IMR-90 (cell line): ENCODE data around the gene PRR5. TPM values are rescaled to one million over a fixed set of nuclear protein-coding genes. Genes with fewer than 3 reads are reported as not detected.
A peak's percentile ranks its signal among the peaks of the same experiment; 100 is the strongest.

Source experiments
- ATAC-seq: fragments of 200-7000 bp; cut with Tn5 transposase; 2 replicates; pipeline ENCODE4 v1.9.1; 2020; ENCODE audit warnings: low read depth, mild to moderate bottlenecking, moderate library complexity
- BruUV-seq: library from RNA; stranded (reverse); fragments of 400-500 nt; replicated peaks from 2 replicates; lab custom pipeline; 2021; lab: Mats Ljungman, UMichigan
- CTCF ChIA-PET: fragments of 300-600 bp; formaldehyde crosslinking; extraction: SDS; loops from one replicate; lab custom pipeline; 2021; ENCODE audit warnings: antibody characterized with exemption; lab: Yijun Ruan, JAX
- POLR2A ChIA-PET: fragments of 300-600 bp; sonication (Branson Sonifier 250); formaldehyde crosslinking; loops from one replicate; lab custom pipeline; 2022; ENCODE audit warnings: antibody characterized with exemption; ENCODE audit not compliant: unreplicated experiment; lab: Charles Lee
- DNase-seq: peaks from one replicate; pipeline ENCODE4 v3.0.0; 2013
- H2AFZ ChIP-seq: replicated peaks from 2 replicates; pipeline ENCODE3; 2013; ENCODE audit warnings: low read length, mild to moderate bottlenecking; ENCODE audit not compliant: poor library complexity
- H2AK5ac ChIP-seq: 2 replicates; pipeline ENCODE4 v1.6.1; 2013; ENCODE audit warnings: low read depth, low read length, inconsistent platforms
- H2AK9ac ChIP-seq: replicated peaks from 2 replicates; pipeline ENCODE3; 2013; ENCODE audit warnings: mild to moderate bottlenecking, low read depth, low read length, moderate library complexity; ENCODE audit not compliant: poor library complexity
- H2BK120ac ChIP-seq: 2 replicates; pipeline ENCODE4 v1.6.1; 2013; ENCODE audit warnings: low read depth, low read length, inconsistent platforms
- H2BK15ac ChIP-seq: 3 replicates; pipeline ENCODE4 v1.6.1; 2013; ENCODE audit warnings: low read depth, low read length, inconsistent platforms
- H2BK20ac ChIP-seq: 2 replicates; pipeline ENCODE4 v1.6.1; 2013; ENCODE audit warnings: low read depth, mild to moderate bottlenecking, inconsistent platforms, low read length, moderate library complexity
- H2BK5ac ChIP-seq: 2 replicates; pipeline ENCODE4 v1.6.1; 2013; ENCODE audit warnings: mild to moderate bottlenecking, low read depth, low read length, inconsistent platforms; ENCODE audit not compliant: poor library complexity, severe bottlenecking
- H3K14ac ChIP-seq: replicated peaks from 2 replicates; pipeline ENCODE4 v1.6.1; 2013; ENCODE audit warnings: low read depth, low read length, inconsistent platforms
- H3K18ac ChIP-seq: 2 replicates; pipeline ENCODE4 v1.6.1; 2013; ENCODE audit warnings: low read depth, low read length, control low read depth
- H3K23ac ChIP-seq: 2 replicates; pipeline ENCODE4 v1.6.1; 2013; ENCODE audit warnings: low read depth, low read length, inconsistent platforms
- H3K27ac ChIP-seq: 2 replicates; pipeline ENCODE4 v1.5.1; 2013; ENCODE audit warnings: mild to moderate bottlenecking, control low read depth, low read length; ENCODE audit not compliant: insufficient read depth
- H3K27me3 ChIP-seq: 2 replicates; pipeline ENCODE4 v1.6.1; 2013; ENCODE audit warnings: low read length; ENCODE audit not compliant: control insufficient read depth, insufficient read depth
- H3K36me3 ChIP-seq: 2 replicates; pipeline ENCODE4 v1.6.1; 2013; ENCODE audit warnings: low read length, mixed read lengths; ENCODE audit not compliant: control insufficient read depth, insufficient read depth
- H3K4ac ChIP-seq: 2 replicates; pipeline ENCODE4 v1.6.1; 2013; ENCODE audit warnings: low read depth, low read length, inconsistent platforms
- H3K4me1 ChIP-seq: 2 replicates; pipeline ENCODE4 v1.6.1; 2013; ENCODE audit warnings: low read length, mixed read lengths; ENCODE audit not compliant: control insufficient read depth, insufficient read depth
- H3K4me2 ChIP-seq: 2 replicates; pipeline ENCODE4 v1.6.1; 2013; ENCODE audit warnings: low read depth, mild to moderate bottlenecking, control low read depth, low read length, moderate library complexity
- H3K4me3 ChIP-seq: 2 replicates; pipeline ENCODE4 v1.5.1; 2013; ENCODE audit warnings: low read depth, mild to moderate bottlenecking, control low read depth, low read length, moderate library complexity; ENCODE audit not compliant: insufficient read depth
- H3K56ac ChIP-seq: 2 replicates; pipeline ENCODE4 v1.6.1; 2013; ENCODE audit warnings: low read length, inconsistent platforms; ENCODE audit not compliant: insufficient read depth; ENCODE audit errors: extremely low read depth
- H3K79me1 ChIP-seq, 2 experiments: 2 replicates each; pipeline ENCODE4 v1.6.1; 2013; ENCODE audit warnings: low read length in 2 of 2, inconsistent platforms in 1 of 2, low read depth in 1 of 2
- H3K9ac ChIP-seq: 2 replicates; pipeline ENCODE4 v1.6.1; 2013; ENCODE audit warnings: low read depth, low read length, control low read depth
- H3K9me1 ChIP-seq: 2 replicates; pipeline ENCODE4 v1.6.1; 2013; ENCODE audit warnings: low read length, inconsistent platforms; ENCODE audit not compliant: insufficient read depth
- H3K9me3 ChIP-seq: 2 replicates; pipeline ENCODE4 v1.6.1; 2013; ENCODE audit warnings: low read length; ENCODE audit not compliant: control insufficient read depth, insufficient read depth
- H4K20me1 ChIP-seq: 2 replicates; pipeline ENCODE4 v1.6.1; 2013; ENCODE audit warnings: low read length, inconsistent platforms; ENCODE audit not compliant: insufficient read depth
- H4K5ac ChIP-seq: 2 replicates; pipeline ENCODE4 v1.6.1; 2013; ENCODE audit warnings: mild to moderate bottlenecking, low read depth, low read length, control low read depth
- H4K8ac ChIP-seq, 2 experiments: 2 replicates each; pipeline ENCODE4 v1.6.1; 2013; ENCODE audit warnings: low read depth in 2 of 2, low read length in 2 of 2, control low read depth in 1 of 2, inconsistent platforms in 1 of 2
- H4K91ac ChIP-seq: 2 replicates; pipeline ENCODE4 v1.6.1; 2013; ENCODE audit warnings: low read depth, low read length, inconsistent platforms; ENCODE audit not compliant: insufficient read depth
- BHLHE40 ChIP-seq: fragments of 150-350 bp; IDR thresholded peaks from 2 replicates; pipeline ENCODE4 v1.6.1; 2016; ENCODE audit warnings: mild to moderate bottlenecking, low read depth, low read length
- CEBPB ChIP-seq: IDR thresholded peaks from 2 replicates; pipeline ENCODE4 v1.6.1; 2012; ENCODE audit warnings: low read depth, low read length, improper control_type of control experiment
- CHD1 ChIP-seq: IDR thresholded peaks from 2 replicates; pipeline ENCODE4 v1.6.1; 2012; ENCODE audit warnings: low read depth, low read length, improper control_type of control experiment
- CTCF ChIP-seq: conservative IDR thresholded peaks from 2 replicates; pipeline ENCODE4 v1.5.1; 2012; ENCODE audit warnings: mild to moderate bottlenecking, low read depth, low read length, improper control_type of control experiment
- ELK1 ChIP-seq: fragments of 150-350 bp; IDR thresholded peaks from 2 replicates; pipeline ENCODE4 v1.6.1; 2016; ENCODE audit warnings: low read depth, mild to moderate bottlenecking, low read length, moderate library complexity, borderline replicate concordance
- FOS ChIP-seq: fragments of 150-350 bp; IDR thresholded peaks from 2 replicates; pipeline ENCODE4 v1.6.1; 2016; ENCODE audit warnings: low read depth, low read length
- MAFK ChIP-seq: IDR thresholded peaks from 2 replicates; pipeline ENCODE4 v1.6.1; 2012; ENCODE audit warnings: low read depth, low read length, improper control_type of control experiment
- MAZ ChIP-seq: IDR thresholded peaks from 2 replicates; pipeline ENCODE4 v1.6.1; 2012; ENCODE audit warnings: low read depth, mild to moderate bottlenecking, low read length, improper control_type of control experiment, moderate library complexity, borderline replicate concordance
- MXI1 ChIP-seq: IDR thresholded peaks from 2 replicates; pipeline ENCODE4 v1.6.1; 2012; ENCODE audit warnings: low read depth, mild to moderate bottlenecking, low read length, moderate library complexity, borderline replicate concordance
- NFE2L2 ChIP-seq: fragments of 150-350 bp; IDR thresholded peaks from 2 replicates; pipeline ENCODE4 v1.6.1; 2016; ENCODE audit warnings: low read depth, mild to moderate bottlenecking, low read length
- POLR2A ChIP-seq: IDR thresholded peaks from 2 replicates; pipeline ENCODE4 v1.6.1; 2012; ENCODE audit warnings: mild to moderate bottlenecking, low read depth, low read length
- RAD21 ChIP-seq: IDR thresholded peaks from 2 replicates; pipeline ENCODE4 v1.6.1; 2012; ENCODE audit warnings: low read length, improper control_type of control experiment
- RCOR1 ChIP-seq: IDR thresholded peaks from 2 replicates; pipeline ENCODE4 v1.6.1; 2012; ENCODE audit warnings: mild to moderate bottlenecking, low read length, improper control_type of control experiment; ENCODE audit not compliant: insufficient replicate concordance
- RFX5 ChIP-seq: IDR thresholded peaks from 2 replicates; pipeline ENCODE4 v1.8.0; 2012; ENCODE audit warnings: low read depth, mild to moderate bottlenecking, low read length, moderate library complexity
- SMC3 ChIP-seq: fragments of 150-350 bp; IDR thresholded peaks from 2 replicates; pipeline ENCODE4 v1.6.1; 2016; ENCODE audit warnings: low read depth, mild to moderate bottlenecking, antibody characterized with exemption, low read length, moderate library complexity
- USF2 ChIP-seq: fragments of 150-350 bp; IDR thresholded peaks from 2 replicates; pipeline ENCODE4 v1.6.1; 2017; ENCODE audit warnings: mild to moderate bottlenecking, antibody characterized with exemption, low read length, low read depth
- WGBS, 2 experiments: methylation state at CpG; one replicate each; pipeline versions ENCODE4 v1.1.5 to v1.1.7; 2013; ENCODE audit warnings: missing lambda C conversion rate in 2 of 2; ENCODE audit not compliant: insufficient read length in 1 of 2; ENCODE audit errors: extremely low coverage in 2 of 2; 5-methylcytosine and 5-hydroxymethylcytosine counted together
- dilution Hi-C: fragments of 300-500 bp; cut with HindIII; formaldehyde crosslinking; loops from one replicate; pipeline ENCODE4 v1.14.3; 2018; ENCODE audit warnings: low sequenced_read_pairs; ENCODE audit not compliant: unreplicated experiment
- in situ Hi-C: fragments of 300-500 bp; cut with MboI; formaldehyde crosslinking; loops from 3 replicates; pipeline ENCODE4 v1.14.3; 2019; ENCODE audit warnings: low sequenced_read_pairs, inconsistent platforms, mixed read lengths
- intact Hi-C: fragments of 100-400 bp; cut with micrococcal nuclease; formaldehyde crosslinking; loops from 2 replicates; pipeline ENCODE4 v1.10.0; 2022
- polyA plus RNA-seq, 3 experiments: library from polyadenylated mRNA; depleted of rRNA; stranded (reverse); fragments of >200 nt; gene quantifications; 2 replicates each; pipeline ENCODE4 v1.2.3, GENCODE V29; 2012; ENCODE audit warnings: low replicate concordance in 1 of 3
- total RNA-seq: library from RNA; depleted of rRNA; stranded (reverse); fragments of >200 nt; gene quantifications from 2 replicates; pipeline ENCODE4 v1.2.3, GENCODE V29; 2012

Gene PRR5
- total and polyA plus RNA-seq, 2 of the 4 experiments (the other 2 are of a cell fraction) = 8.1 to 24.3 TPM

- DNase-seq (peak; percentile 72), ATAC-seq (no peak)
- 0 out of 2 replicates have a peak overlapping the region, but pooled peaks have one; percentile 36 for H2AK5ac ChIP-seq
- in situ Hi-C loops = no loop called here
- no peak overlapping the region for H2BK15ac ChIP-seq
- CTCF ChIA-PET = interaction anchor here (1.1 kb wide), 1 partner anchor 10 kb away, joined by 6 read pairs; no protein-coding TSS in a partner anchor
- H4K91ac ChIP-seq = no peak overlapping the region
- H3K14ac ChIP-seq = no peak overlapping the region
- peaks cover 3% of the 10 kb centered on the region; the same call in 1 of the 2 replicates for H4K20me1 ChIP-seq
- H3K18ac ChIP-seq = no peak overlapping the region
- H4K8ac ChIP-seq = no peak overlapping the region
- H3K23ac ChIP-seq = no peak overlapping the region
- BruUV-seq = no TSS peak
- POLR2A ChIA-PET = no interaction called here
- H3K4me3 ChIP-seq = no peak overlapping the region
- H3K79me1 ChIP-seq = peaks cover 6 to 20% of the 10 kb centered on the region in 2 experiments; a peak in 2 of 4 replicates
- WGBS, 2 experiments = 0% methylated on average over 3 of the region's 10 CpGs; no CpG with 5 or more reads in 1 of the 2 experiments
- 0 out of 2 replicates have a peak overlapping the region, but pooled peaks have one; percentile 8 for H3K4ac ChIP-seq
- no peak overlapping the region for H4K5ac ChIP-seq
- no peak overlapping the region for H3K4me2 ChIP-seq
- no peak overlapping the region for H3K9ac ChIP-seq
- H3K56ac ChIP-seq = no peak overlapping the region
- dilution Hi-C loops = no loop called here
- H3K36me3 ChIP-seq = peaks cover 3% of the 10 kb centered on the region; the same call in 1 of the 2 replicates
- H3K4me1 ChIP-seq = peaks cover 25% of the 10 kb centered on the region
- TF ChIP-seq RCOR1 = peak; percentile 65
- TF ChIP-seq POLR2A = no peak
- no peak for TF ChIP-seq MAFK
- TF ChIP-seq NFE2L2 = no peak
- no peak for TF ChIP-seq CHD1
- TF ChIP-seq MXI1 = no peak
- TF ChIP-seq RAD21 = no peak
- peak; percentile 46; the same call in 1 of the 2 replicates for TF ChIP-seq BHLHE40
- TF ChIP-seq SMC3 = no peak
- no peak for TF ChIP-seq RFX5
- TF ChIP-seq CEBPB = no peak
- TF ChIP-seq CTCF = no peak
- TF ChIP-seq MAZ = no peak
- TF ChIP-seq USF2 = no peak
- TF ChIP-seq ELK1 = no peak
- peak; percentile 71 for TF ChIP-seq FOS
- no peak overlapping the region for H2BK5ac ChIP-seq
- H2AK9ac ChIP-seq = no peak overlapping the region
- intact Hi-C loops = no loop called here
- H2BK120ac ChIP-seq = no peak overlapping the region
- no peak overlapping the region for H2BK20ac ChIP-seq
- no peaks in the 10 kb centered on the region for H3K27me3 ChIP-seq
- no peak overlapping the region for H3K27ac ChIP-seq
- no peaks in the 10 kb centered on the region for H3K9me3 ChIP-seq
- H3K9me1 ChIP-seq = peaks cover 22% of the 10 kb centered on the region
- H2AFZ ChIP-seq = no peak overlapping the region
Measured at GRCh38 chr22:44689173-44689572, 12.8 kb upstream of the PRR5 start.
